Gastroesophageal sphincter (tissue), 4 donors: ENCODE measurements around the gene ANGPT4. TPM values are rescaled to one million over a fixed set of nuclear protein-coding genes. Genes with fewer than 3 reads are reported as not detected.
"Not testable (repeated sequence)": the region's sequence is repeated elsewhere in the genome, so short reads cannot be mapped to it uniquely, and the experiment has no call there.

Experiments
- ATAC-seq: fragments of 150-250 bp; one replicate; pipeline ENCODE4 v1.9.1; 2016; ENCODE audit warnings: mild to moderate bottlenecking, moderate library complexity
- H3K27ac ChIP-seq, 4 donors: fragments of 200-600 bp; sonication (generic) in 3 of 4; 1 replicate in 3 of 4; 2 replicates in 1 of 4; pipeline ENCODE4 v1.5.1; 2016 to 2019
- H3K27me3 ChIP-seq: fragments of 200-600 bp; sonication (generic); one replicate; pipeline ENCODE4 v1.5.1; 2019
- H3K36me3 ChIP-seq, 2 donors: fragments of 200-600 bp; sonication (generic); one replicate each; pipeline ENCODE4 v1.5.1; 2019; ENCODE audit warnings: control low read depth in 1 of 2
- H3K4me1 ChIP-seq, 3 donors: fragments of 200-600 bp; sonication (generic); 1 replicate in 2 of 3; 2 replicates in 1 of 3; pipeline ENCODE4 v1.5.1; 2016 to 2019; ENCODE audit warnings: control low read depth in 2 of 3
- H3K4me3 ChIP-seq, 2 donors: fragments of 200-600 bp; sonication (generic); one replicate each; pipeline ENCODE4 v1.5.1; 2019; ENCODE audit warnings: mild to moderate bottlenecking in 1 of 2, moderate library complexity in 1 of 2
- H3K9me3 ChIP-seq, 3 donors: fragments of 200-600 bp; sonication (generic); one replicate each; pipeline ENCODE4 v1.5.1; 2017 to 2019; ENCODE audit warnings: control low read depth in 2 of 3
- CTCF ChIP-seq, 4 experiments: fragments of 200-600 bp in 2 of 4; fragments of 450-650 bp in 2 of 4; sonication (generic) in 1 of 4; IDR thresholded peaks; one replicate each; pipeline ENCODE4 v1.5.1; 2017 to 2019; ENCODE audit warnings: antibody characterized with exemption in 4 of 4, mild to moderate bottlenecking in 2 of 4, moderate library complexity in 2 of 4
- EP300 ChIP-seq: sonication (generic); formaldehyde crosslinking; IDR thresholded peaks from one replicate; pipeline ENCODE4 v1.6.1; 2017; ENCODE audit warnings: antibody characterized with exemption, mild to moderate bottlenecking
- POLR2A ChIP-seq, 2 donors: fragments of 450-650 bp; IDR thresholded peaks; one replicate each; pipeline ENCODE4 v1.6.1; 2017; ENCODE audit warnings: antibody characterized with exemption in 2 of 2, mild to moderate bottlenecking in 2 of 2, moderate library complexity in 1 of 2
- POLR2AphosphoS5 ChIP-seq: sonication (generic); formaldehyde crosslinking; IDR thresholded peaks from one replicate; pipeline ENCODE4 v1.6.1; 2017; ENCODE audit warnings: antibody characterized with exemption
- WGBS, 2 donors: methylation state at CpG; one replicate each; pipeline ENCODE4 v1.1.5; 2018; ENCODE audit warnings: low coverage in 1 of 2; 5-methylcytosine and 5-hydroxymethylcytosine counted together
- total RNA-seq, 4 donors: library from RNA; depleted of rRNA; stranded (reverse); fragments of >200 nt; gene quantifications; one replicate each; pipeline ENCODE4 v1.1.0, GENCODE V29; 2016

ANGPT4 gene
- total RNA-seq, 4 donors from 2014 or later: 0.13 to 0.58 (median 0.15) TPM; not detected in 1

DNA sequence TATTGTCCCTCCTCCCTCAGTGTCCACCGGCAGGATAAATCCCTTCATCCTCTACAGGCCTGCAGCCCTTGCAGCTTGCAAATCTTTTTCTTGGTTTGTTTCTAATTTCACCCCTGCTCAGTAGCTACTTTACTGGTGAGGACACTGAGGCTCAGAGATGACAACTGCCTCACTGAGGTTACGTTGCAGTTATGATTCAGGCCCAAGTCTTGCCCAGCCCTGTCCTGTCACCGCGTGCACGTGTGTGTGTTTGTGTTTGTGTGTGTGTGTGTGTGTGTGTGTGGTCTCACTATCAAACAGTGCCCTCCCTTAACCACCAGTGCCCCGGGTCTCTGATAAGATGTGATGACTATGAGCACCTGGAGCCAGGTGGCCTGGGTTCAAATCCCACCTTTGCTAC is 61.5 kb downstream of the ANGPT4 start:
- no peaks in the 10 kb centered on the region for H3K4me1 ChIP-seq
- TF ChIP-seq CTCF (IDR thresholded peaks at IDR 0.05) (no peak), POLR2A (IDR thresholded peaks at IDR 0.05) (no peak)
- H3K27me3 ChIP-seq: peaks cover 4% of the 10 kb centered on the region
- 44% methylated on average over 1 of the region's 6 CpGs; no CpG with 5 or more reads in 1 of the 2 donors for WGBS, 2 donors
- no peaks in the 10 kb centered on the region for H3K9me3 ChIP-seq
- H3K4me3 ChIP-seq: no peak overlapping the region
- no peak for ATAC-seq
- H3K36me3 ChIP-seq: no peaks in the 10 kb centered on the region
- H3K27ac ChIP-seq: no peak overlapping the region

- H3K36me3 ChIP-seq: no peaks in the 10 kb centered on the region
- no peak for TF ChIP-seq POLR2AphosphoS5
- no peak for TF ChIP-seq EP300
- H3K27me3 ChIP-seq: peaks cover 4% of the 10 kb centered on the region
- no peaks in the 10 kb centered on the region for H3K4me1 ChIP-seq
- no peak overlapping the region for H3K4me3 ChIP-seq
- H3K9me3 ChIP-seq: no peaks in the 10 kb centered on the region
- no peak for ATAC-seq
- no peak overlapping the region for H3K27ac ChIP-seq
- WGBS, 2 donors: 72 to 86% methylated on average over 4 of the region's 4 CpGs
Measured at GRCh38 chr20:853406-853996, 62.6 kb downstream of the ANGPT4 start.

- H3K9me3 ChIP-seq, H3K4me3 ChIP-seq, ATAC-seq, H3K36me3 ChIP-seq, H3K27ac ChIP-seq: not testable (repeated sequence)
- Histone ChIP-seq H3K27me3 (peaks cover 14% of the 10 kb centered on the region), H3K4me1 (peaks cover 0 to 21% (median 11%) of the 10 kb centered on the region in 3 donors)
- WGBS, 2 donors: 89 to 100% methylated on average over 1 to 8 of the region's 8 CpGs
Measured at GRCh38 chr20:848731-849130, 67.4 kb downstream of the ANGPT4 start.

DNA sequence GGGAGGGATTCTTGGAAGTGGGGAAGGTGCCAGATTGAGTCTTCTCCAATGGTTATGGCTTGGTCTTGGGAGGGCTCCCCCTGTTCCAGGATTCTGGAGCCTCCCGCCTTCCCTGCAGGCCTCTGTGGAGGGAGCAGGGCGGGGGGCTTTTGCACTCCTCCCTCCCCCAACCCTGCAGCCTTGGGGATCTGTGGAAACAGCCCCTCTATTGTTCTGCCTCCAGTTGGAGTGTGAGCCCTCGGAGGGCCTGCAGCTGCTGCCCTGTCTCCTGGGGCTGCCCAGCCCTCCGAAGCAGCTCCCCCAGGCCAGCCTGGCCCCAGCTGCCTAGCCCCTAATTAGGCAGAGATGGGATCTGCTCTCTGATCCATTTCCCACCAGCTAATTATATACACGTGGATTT is 67.9 kb downstream of the ANGPT4 start:
- H3K36me3 ChIP-seq: no peaks in the 10 kb centered on the region
- no peak overlapping the region for H3K27ac ChIP-seq
- H3K4me3 ChIP-seq: no peak overlapping the region
- ATAC-seq: no peak
- no peak for TF ChIP-seq POLR2AphosphoS5
- no peak for TF ChIP-seq POLR2A (IDR thresholded peaks at IDR 0.05)
- TF ChIP-seq CTCF (IDR thresholded peaks at IDR 0.05): no peak
- no peak for TF ChIP-seq EP300
- WGBS, 2 donors: no CpG with 5 or more reads among the region's 5 CpGs
- peaks cover 0 to 22% (median 11%) of the 10 kb centered on the region in 3 donors for H3K4me1 ChIP-seq
- H3K9me3 ChIP-seq: no peaks in the 10 kb centered on the region
- H3K27me3 ChIP-seq: peaks cover 19% of the 10 kb centered on the region

DNA sequence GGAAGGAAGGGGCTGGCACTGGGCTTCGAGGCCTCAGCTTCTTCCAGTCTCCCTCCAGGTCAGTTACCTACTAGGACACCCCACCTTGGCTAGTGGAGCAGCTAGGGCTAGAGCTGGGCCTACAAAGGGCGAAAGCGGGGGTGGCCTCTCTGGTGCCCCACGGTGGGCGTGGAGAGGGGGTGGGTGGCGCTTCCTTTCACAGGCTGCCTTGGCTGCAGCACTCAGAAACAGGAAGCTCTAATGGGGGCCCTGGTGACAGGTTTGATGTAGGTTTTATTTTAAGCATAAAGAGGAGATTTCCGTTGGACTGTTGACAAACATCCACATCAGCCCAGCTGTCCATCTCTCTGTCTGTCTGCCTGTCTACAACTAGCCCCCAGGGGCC is 69.2 kb downstream of the ANGPT4 start:
- no peak overlapping the region for H3K27ac ChIP-seq
- 40 to 92% methylated on average over 1 to 2 of the region's 7 CpGs for WGBS, 2 donors
- TF ChIP-seq POLR2AphosphoS5: no peak
- TF ChIP-seq POLR2A (IDR thresholded peaks at IDR 0.05): no peak
- no peak for TF ChIP-seq CTCF (IDR thresholded peaks at IDR 0.05)
- no peak for TF ChIP-seq EP300
- H3K9me3 ChIP-seq: no peaks in the 10 kb centered on the region
- peaks cover 30% of the 10 kb centered on the region for H3K27me3 ChIP-seq
- H3K36me3 ChIP-seq: no peaks in the 10 kb centered on the region
- no peak overlapping the region for H3K4me3 ChIP-seq
- ATAC-seq: no peak
- peaks cover 0 to 22% (median 12%) of the 10 kb centered on the region in 3 donors for H3K4me1 ChIP-seq

- TF ChIP-seq EP300 (no peak), POLR2AphosphoS5 (no peak), CTCF (IDR thresholded peaks at IDR 0.05) (no peak), POLR2A (IDR thresholded peaks at IDR 0.05) (no peak)
- Histone ChIP-seq H3K9me3 (no peaks in the 10 kb centered on the region), H3K36me3 (no peaks in the 10 kb centered on the region), H3K4me1 (peaks cover 0 to 28% (median 18%) of the 10 kb centered on the region in 3 donors), H3K4me3 (no peak overlapping the region), H3K27ac (no peak overlapping the region), H3K27me3 (peaks cover 37% of the 10 kb centered on the region)
- no peak for ATAC-seq
- WGBS, 2 donors: 80 to 91% methylated on average over 4 to 6 of the region's 11 CpGs
Measured at GRCh38 chr20:845941-846893, 69.9 kb downstream of the ANGPT4 start.
